ENCODE measurements around the gene PAGE2B.

DNA sequence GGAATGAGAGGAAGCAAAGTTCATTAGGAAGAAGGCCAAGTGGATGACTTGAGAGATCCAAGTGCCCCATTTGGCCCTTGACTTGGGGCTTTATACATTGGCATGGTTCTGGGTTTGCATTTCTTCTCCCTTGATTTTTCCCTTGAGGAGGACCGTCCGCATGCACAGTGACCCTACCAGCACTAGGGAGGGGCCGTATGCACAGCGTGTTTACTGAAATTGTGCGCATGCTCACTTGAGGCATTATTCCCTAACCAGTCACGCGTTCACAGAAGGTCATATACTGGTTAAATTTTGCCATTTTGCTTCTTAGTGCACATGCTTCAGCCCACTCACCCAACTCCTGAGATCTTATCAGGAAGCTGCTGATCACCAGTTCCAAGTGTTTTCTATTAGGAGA, 49.1 kb downstream of the PAGE2B start:
- TF ChIP-seq, protein P1, sequence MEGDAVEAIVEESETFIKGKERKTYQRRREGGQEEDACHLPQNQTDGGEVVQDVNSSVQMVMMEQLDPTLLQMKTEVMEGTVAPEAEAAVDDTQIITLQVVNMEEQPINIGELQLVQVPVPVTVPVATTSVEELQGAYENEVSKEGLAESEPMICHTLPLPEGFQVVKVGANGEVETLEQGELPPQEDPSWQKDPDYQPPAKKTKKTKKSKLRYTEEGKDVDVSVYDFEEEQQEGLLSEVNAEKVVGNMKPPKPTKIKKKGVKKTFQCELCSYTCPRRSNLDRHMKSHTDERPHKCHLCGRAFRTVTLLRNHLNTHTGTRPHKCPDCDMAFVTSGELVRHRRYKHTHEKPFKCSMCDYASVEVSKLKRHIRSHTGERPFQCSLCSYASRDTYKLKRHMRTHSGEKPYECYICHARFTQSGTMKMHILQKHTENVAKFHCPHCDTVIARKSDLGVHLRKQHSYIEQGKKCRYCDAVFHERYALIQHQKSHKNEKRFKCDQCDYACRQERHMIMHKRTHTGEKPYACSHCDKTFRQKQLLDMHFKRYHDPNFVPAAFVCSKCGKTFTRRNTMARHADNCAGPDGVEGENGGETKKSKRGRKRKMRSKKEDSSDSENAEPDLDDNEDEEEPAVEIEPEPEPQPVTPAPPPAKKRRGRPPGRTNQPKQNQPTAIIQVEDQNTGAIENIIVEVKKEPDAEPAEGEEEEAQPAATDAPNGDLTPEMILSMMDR (IDR thresholded peaks at IDR 0.05) = no peak
- TF ChIP-seq POLR2AphosphoS5 (IDR thresholded peaks at IDR 0.05; ENCODE audit: low read depth, low read length) (no peak), SIN3A (IDR thresholded peaks at IDR 0.05; ENCODE audit: borderline replicate concordance, insufficient read depth, low read depth, low read length) (no peak)
- TF ChIP-seq, protein P2, sequence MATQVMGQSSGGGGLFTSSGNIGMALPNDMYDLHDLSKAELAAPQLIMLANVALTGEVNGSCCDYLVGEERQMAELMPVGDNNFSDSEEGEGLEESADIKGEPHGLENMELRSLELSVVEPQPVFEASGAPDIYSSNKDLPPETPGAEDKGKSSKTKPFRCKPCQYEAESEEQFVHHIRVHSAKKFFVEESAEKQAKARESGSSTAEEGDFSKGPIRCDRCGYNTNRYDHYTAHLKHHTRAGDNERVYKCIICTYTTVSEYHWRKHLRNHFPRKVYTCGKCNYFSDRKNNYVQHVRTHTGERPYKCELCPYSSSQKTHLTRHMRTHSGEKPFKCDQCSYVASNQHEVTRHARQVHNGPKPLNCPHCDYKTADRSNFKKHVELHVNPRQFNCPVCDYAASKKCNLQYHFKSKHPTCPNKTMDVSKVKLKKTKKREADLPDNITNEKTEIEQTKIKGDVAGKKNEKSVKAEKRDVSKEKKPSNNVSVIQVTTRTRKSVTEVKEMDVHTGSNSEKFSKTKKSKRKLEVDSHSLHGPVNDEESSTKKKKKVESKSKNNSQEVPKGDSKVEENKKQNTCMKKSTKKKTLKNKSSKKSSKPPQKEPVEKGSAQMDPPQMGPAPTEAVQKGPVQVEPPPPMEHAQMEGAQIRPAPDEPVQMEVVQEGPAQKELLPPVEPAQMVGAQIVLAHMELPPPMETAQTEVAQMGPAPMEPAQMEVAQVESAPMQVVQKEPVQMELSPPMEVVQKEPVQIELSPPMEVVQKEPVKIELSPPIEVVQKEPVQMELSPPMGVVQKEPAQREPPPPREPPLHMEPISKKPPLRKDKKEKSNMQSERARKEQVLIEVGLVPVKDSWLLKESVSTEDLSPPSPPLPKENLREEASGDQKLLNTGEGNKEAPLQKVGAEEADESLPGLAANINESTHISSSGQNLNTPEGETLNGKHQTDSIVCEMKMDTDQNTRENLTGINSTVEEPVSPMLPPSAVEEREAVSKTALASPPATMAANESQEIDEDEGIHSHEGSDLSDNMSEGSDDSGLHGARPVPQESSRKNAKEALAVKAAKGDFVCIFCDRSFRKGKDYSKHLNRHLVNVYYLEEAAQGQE (IDR thresholded peaks at IDR 0.05; ENCODE audit: insufficient read depth in 1 of 2, low read depth in 2 of 2, low read length in 1 of 2) = no peak

All from Panc1 (cell line).